Stimulated activated CD4-positive, alpha-beta T cell treated with anti-CD3 and anti-CD28 coated beads, Interleukin-2, amount 100 ng/mL, for 48 hours (primary cell): ENCODE measurements around the gene POLN.

Experiments used
- DNase-seq, 2 donors: peaks; one replicate each; pipeline ENCODE4 v3.0.0-alpha.2; 2020

The POLN gene

GRCh38 chr4:2241410-2242353 lies at the start of gene POLN, which contains the start of gene HAUS3:
POLN (minus strand) TSS chr4:2242121; CDS start chr4:2229231, 12,890 bp downstream.
HAUS3 (minus strand) TSS chr4:2242121; CDS start chr4:2240946, 1,175 bp downstream.
- DNase-seq, result peak; percentile 98 to 99

DNA sequence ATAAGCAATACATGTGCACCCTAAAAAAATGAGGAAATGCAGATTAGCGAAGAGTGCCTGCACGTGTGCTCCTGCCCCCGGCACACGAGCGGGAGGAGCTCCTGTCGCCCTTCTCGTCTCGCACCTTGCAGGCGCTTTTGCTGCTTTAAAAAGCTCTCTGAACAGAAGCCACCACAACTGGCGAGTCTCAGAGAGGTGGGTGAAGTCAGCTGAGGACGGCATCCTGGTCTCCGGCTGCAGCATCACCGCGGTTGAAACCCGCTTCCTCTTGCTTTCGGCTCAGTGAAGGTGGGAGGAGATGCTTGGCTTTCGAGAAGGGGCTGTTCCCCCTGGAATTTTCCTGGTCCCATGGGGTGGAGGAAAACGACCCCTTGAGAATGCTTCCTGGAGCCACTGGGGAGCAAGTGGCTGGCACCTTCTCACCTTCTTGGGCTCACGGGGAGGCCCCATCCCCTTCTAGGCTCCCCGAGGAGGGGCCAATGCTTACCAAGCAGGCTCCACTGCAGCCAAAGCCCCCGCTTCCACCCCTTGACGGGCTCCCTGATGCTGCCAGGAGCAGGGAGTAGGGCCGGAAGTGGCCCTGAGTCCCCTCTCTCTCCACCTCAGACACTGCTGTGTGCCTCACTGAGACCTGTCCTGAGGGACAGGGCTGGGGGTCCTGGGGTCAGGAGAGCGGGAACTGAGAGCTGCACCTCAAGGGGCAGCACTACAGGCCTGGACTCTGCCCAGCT lies 49.2 kb upstream of the POLN start:
- peak; percentile 41 to 45 for DNase-seq

- DNase-seq, result no peak
These were observed 48.6 kb upstream of the POLN start for GRCh38 chr4:2290488-2290887.

DNA sequence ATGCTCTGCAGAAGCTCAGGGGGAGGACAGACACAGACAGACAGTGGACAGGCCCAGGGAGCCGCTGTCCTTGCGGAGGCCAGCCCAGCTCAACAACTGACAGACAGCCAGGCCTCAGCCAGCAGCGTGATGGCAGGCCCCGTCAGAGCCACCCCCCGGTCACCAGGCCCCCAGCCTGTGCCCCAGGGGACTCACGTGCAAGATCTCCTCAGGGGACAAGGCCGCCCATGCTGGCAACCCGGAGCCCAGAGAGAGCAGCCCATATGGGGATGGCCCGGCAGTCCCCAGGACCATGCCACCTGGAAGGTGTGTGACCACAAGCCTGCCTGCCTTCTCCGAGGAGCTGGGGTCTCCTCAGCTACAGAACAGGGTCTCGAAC lies 48.0 kb upstream of the POLN start:
- no peak for DNase-seq

GRCh38 chr4:2289311-2289954 lies 47.5 kb upstream of the POLN start:
- no peak for DNase-seq

DNA sequence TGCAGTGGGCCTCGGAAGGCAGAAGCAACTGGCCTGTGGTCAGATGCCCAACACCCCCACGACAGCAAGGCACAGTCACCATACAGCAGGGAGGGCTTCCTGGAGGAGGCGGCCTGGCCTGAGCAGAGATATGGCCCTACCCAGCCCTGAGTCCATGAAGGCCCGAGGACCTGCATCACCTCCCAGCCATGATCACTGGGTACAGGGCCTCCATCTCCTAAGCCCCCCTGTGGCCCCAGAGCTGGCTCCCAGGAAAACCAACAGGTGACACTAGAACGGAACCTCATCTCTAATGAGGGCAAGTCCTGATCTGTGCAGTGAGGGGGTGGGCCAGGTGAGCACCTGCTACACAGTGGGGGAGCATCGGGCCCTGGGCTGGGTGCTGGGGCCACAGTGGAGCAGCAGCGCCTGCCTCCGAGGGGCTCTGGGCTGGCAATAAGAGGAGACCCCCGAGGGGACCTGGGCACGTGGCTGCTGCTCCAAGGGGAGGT lies 46.2 kb upstream of the POLN start:
- no peak for DNase-seq

DNA sequence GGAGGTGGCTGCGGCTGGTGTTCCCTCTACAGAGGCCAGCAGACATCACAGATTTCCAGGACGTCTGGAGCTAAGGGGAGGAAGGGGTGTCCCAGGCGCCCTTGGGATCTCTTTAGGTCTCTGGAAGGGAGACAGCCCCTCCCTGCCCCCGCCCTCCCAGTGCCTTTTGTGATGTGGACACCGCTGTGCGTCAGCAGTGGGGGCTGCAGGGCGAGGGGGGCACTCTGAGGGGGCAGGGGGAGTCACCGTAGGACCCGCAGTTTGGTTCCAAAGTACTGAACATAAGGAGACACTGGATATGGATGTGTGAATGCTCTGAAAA lies 45.6 kb upstream of the POLN start:
- DNase-seq, result no peak

DNA sequence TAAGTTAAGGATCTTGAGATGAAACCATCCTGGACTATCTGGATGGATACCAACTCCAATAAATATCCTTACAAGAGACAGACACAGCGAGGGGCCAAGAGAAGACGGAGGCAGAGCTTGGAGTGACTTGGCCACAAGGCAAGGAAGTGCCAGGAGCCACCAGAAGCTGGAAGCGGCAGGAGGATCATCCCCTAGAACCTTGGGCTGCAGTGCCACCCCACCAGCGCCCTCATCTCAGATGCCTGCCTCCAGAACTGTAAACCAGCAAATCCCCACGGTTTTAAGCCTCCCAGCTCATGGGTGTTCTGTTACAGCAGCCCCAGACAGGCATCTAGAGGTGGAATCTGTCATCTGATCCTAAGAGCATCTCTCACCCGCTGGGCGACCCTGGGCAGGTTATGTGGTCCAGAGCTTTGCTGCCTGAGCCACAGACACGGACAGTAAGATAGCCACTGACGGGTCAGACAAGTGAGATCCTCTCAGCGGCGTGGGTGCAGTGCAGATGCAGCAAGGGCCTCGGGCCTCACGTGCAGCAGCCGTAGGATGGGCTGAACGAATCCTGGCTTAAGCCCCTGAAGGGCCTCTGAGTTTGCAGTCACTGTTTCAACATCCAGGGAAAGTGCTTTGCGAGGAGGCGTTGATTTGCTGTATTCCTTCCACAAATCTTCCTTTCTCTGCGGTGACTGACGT lies 45.1 kb upstream of the POLN start:
- DNase-seq, result no peak

DNA sequence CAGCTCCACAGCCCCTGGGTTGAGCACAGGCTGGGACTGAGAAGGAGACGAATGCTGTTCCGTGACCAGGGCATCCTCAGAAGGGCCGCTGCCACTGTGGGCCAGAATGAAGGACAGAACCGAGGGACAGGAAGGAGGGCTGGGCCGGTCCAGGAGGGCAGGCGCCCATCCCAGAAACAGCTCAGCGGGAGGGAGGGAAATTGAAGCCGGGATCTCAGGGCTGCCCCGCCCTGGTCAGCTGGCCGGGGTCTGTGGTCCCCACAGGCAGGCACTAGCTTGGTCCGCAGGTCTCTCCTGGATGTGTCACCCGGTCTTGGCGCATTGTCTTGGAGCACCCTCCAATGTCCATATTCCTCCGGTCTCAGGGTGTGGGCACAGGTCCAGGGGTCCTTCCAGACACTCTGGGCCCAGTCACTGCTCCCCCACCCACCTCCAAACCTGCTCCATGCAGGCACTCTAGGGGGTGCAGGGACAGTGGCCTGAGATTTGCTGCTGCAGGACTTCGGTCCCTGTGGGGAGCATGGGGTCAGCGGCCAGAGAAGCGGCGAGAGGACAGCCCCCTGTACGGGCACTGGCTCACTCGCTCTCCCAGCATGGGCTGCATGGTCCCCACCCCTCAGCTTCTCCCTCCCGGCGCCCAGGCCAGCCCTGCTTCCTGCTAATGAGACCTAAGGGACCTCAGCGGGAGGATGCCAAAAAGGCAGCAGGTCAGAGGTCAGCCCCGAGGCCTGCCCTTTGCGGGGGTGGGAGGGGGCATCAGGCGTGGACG lies 43.9 kb upstream of the POLN start:
- DNase-seq, result no peak

- DNase-seq, result no peak
These were observed 43.2 kb upstream of the POLN start for GRCh38 chr4:2284934-2285612.

GRCh38 chr4:2284161-2284933 lies 42.4 kb upstream of the POLN start:
- DNase-seq, result no peak

GRCh38 chr4:2283199-2283711 lies 41.3 kb upstream of the POLN start:
- no peak for DNase-seq

- DNase-seq, result peak; percentile 27 to 41
These were observed 39.8 kb upstream of the POLN start for GRCh38 chr4:2281575-2282343.

DNA sequence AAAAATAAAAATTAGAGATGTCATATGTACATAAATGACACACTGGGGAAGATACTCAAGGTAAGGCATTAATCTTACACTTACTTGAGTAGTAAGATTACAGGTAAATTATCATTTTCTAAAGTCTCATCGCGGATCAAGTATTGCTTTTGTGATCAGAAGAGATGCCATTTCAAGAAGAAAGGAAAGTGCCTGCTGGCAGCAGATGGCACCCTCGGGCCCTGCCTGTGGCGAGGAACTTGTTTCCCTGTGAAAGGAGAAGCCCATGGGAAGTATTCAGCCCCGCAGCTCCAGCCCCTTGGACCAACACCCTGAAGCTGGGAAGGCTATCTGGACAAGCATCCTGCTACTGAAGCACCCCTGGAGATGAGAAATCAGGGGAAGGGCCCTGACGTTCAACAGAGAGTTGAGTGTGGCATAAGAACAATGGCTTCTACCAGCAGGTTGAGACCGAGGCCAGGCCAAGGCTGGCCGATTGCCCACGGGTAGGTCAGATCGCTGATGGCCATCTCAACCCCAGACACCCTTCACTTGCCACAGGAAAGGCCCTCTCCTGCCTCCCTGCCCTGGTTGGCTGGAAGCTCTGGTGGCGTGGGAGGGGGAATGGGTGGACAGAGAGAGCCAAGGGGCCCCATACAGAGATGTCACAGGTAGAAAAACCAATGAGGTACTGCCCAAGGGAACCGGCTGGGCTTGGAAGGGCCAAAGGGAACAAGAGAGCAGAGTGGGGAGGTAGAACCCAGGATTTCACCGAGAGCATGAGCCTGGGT lies 38.8 kb upstream of the POLN start:
- no peak for DNase-seq

GRCh38 chr4:2277956-2278355 lies 36.0 kb upstream of the POLN start:
- no peak for DNase-seq

DNA sequence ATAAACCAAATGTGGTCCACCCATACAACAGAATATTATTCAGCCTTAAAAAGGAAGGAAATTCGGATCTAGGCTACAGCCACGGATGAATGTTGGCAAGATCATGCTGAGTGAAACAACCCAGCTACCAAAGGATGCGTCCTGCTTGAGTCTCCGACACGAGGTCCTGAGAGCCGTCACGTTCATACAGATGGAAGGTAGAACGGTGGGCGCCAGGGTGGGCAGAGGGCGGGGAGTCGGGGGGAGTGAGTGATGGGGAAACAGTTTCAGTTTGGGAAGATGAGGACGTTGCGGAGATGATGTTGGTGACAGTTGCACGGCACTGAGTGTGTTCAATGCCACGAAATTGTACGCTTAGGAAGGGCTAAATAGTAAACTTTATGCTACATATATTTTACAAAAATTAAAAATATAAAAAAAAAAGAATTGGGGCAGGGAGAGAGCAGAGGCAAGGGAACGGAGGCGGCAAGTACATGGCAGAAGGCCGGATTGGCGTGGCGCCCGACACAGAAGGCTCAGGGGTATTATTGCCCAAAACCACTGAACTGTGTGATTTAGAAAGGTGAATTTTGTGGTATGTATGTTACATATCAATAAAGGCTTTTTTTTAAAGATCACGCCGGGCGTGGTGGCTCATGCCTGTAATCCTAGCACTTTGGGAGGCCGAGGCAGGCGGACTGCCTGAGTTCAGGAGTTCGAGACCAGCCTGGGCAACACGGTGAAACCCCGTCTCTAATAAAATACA lies 34.8 kb upstream of the POLN start:
- no peak for DNase-seq

DNA sequence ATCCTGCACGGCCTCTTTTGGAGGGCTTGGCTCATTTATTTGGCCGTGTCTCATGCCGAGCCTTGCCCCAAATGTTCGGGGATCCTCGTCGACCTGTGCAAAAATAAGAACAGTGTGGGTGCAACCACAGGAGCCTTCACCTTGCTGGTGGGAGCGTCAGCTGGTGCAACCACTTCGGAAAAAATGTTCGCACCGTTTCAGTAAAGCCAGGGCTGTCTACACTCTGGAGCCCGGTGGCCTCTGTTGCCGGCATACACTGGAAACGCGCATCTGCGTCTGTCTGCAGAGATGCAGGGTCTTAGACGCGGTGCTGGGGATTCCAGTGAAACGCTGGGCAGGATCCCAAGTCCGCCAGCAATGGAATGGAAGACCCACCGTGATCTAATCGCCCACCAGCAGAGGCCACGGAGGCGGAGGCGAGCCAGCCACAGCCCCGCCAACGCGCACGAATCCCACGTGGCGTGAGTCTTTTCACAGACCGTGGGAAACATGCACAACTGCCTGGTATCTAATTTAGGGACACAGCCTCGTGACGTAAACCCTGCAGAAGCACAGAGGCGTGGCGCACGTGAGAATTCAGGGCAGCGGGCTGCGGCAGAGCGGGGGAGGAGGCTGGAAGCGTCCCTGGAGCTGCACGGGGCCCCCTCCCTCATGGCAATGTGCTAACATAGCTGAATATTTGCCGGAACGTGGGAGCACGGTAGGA lies 33.8 kb upstream of the POLN start:
- DNase-seq, result no peak
